Renal cortical epithelial cell (primary cell): Measurements from ENCODE around the gene ICE2. TPM values are rescaled to one million over a fixed set of nuclear protein-coding genes. Genes with fewer than 3 reads are reported as not detected.

ENCODE experiments used
- DNase-seq: peaks from one replicate; pipeline ENCODE4 v3.0.0-alpha.2; 2011; ENCODE audit warnings: low read depth
- total RNA-seq: library from RNA; depleted of rRNA; stranded (reverse); fragments of >200 nt; gene quantifications from 2 replicates; pipeline ENCODE4 v1.2.3, GENCODE V29; 2014

Gene ICE2
- total RNA-seq, 1 donor from 2014 or later: 52.8 TPM

- no peak for DNase-seq
Observed at GRCh38 chr15:60389261-60390077, 89.5 kb downstream of the ICE2 start.

GRCh38 chr15:60387321-60387720 is 91.6 kb downstream of the ICE2 start:
- no peak for DNase-seq

- DNase-seq: no peak
Observed at GRCh38 chr15:60386615-60387014, 92.3 kb downstream of the ICE2 start.

GRCh38 chr15:60385620-60386552 is 93.1 kb downstream of the ICE2 start:
- no peak for DNase-seq

GRCh38 chr15:60384526-60385126 is 94.3 kb downstream of the ICE2 start:
- DNase-seq: no peak

GRCh38 chr15:60384053-60384452 is 94.9 kb downstream of the ICE2 start:
- no peak for DNase-seq

GRCh38 chr15:60382773-60383674 is 95.9 kb downstream of the ICE2 start:
- DNase-seq: no peak

- DNase-seq: peak; percentile 54
Observed at GRCh38 chr15:60381148-60381788, 97.7 kb downstream of the ICE2 start.

- peak; percentile 92 for DNase-seq
Observed at GRCh38 chr15:60379525-60380274, 99.2 kb downstream of the ICE2 start.

- DNase-seq: no peak
Observed at GRCh38 chr15:60379185-60379524, 99.8 kb downstream of the ICE2 start.

GRCh38 chr15:60376677-60377095 is 102.3 kb downstream of the ICE2 start:
- no peak for DNase-seq

GRCh38 chr15:60375306-60375705 is 103.6 kb downstream of the ICE2 start:
- DNase-seq: no peak

- peak; percentile 99 for DNase-seq
Observed at GRCh38 chr15:60374628-60375081, 104.3 kb downstream of the ICE2 start.

- no peak for DNase-seq
Observed at GRCh38 chr15:60374209-60374608, 104.7 kb downstream of the ICE2 start.

GRCh38 chr15:60373745-60374144 is 105.2 kb downstream of the ICE2 start:
- no peak for DNase-seq

- no peak for DNase-seq
Observed at GRCh38 chr15:60373327-60373726, 105.6 kb downstream of the ICE2 start.

GRCh38 chr15:60372756-60373155 is 106.2 kb downstream of the ICE2 start:
- DNase-seq: no peak

- no peak for DNase-seq
Observed at GRCh38 chr15:60372227-60372626, 106.7 kb downstream of the ICE2 start.

GRCh38 chr15:60371175-60372051 is 107.5 kb downstream of the ICE2 start:
- DNase-seq: peak; percentile 99
